BE2C (cell line): Measurements from ENCODE around the gene IFITM1.
"Not testable (repeated sequence)": the region's sequence is repeated elsewhere in the genome, so short reads cannot be mapped to it uniquely, and the experiment has no call there.

Source experiments
- DNase-seq: peaks from one replicate; pipeline ENCODE4 v3.0.0-alpha.2; 2020
- H3K27me3 ChIP-seq: fragments of 250-450 bp; sonication (Bioruptor Pico); 2 replicates; pipeline ENCODE4 v1.5.1; 2020; ENCODE audit warnings: mild to moderate bottlenecking
- H3K36me3 ChIP-seq: fragments of 250-450 bp; sonication (Bioruptor Pico); 2 replicates; pipeline ENCODE4 v1.5.1; 2020; ENCODE audit warnings: mild to moderate bottlenecking
- H3K4me1 ChIP-seq: fragments of 250-450 bp; sonication (Bioruptor Pico); 2 replicates; pipeline ENCODE4 v1.5.1; 2020
- H3K4me3 ChIP-seq: 2 replicates; pipeline ENCODE4 v1.5.1; 2011; ENCODE audit warnings: low read depth, low read length
- H3K9me3 ChIP-seq: fragments of 250-450 bp; sonication (Bioruptor Pico); 2 replicates; pipeline ENCODE4 v1.5.1; 2020
- TF ChIP-seq, protein P1 (sequence below): IDR thresholded peaks from 2 replicates; pipeline ENCODE4 v1.5.1; 2012; ENCODE audit warnings: mild to moderate bottlenecking, low read depth, low read length

IFITM1 gene

DNA sequence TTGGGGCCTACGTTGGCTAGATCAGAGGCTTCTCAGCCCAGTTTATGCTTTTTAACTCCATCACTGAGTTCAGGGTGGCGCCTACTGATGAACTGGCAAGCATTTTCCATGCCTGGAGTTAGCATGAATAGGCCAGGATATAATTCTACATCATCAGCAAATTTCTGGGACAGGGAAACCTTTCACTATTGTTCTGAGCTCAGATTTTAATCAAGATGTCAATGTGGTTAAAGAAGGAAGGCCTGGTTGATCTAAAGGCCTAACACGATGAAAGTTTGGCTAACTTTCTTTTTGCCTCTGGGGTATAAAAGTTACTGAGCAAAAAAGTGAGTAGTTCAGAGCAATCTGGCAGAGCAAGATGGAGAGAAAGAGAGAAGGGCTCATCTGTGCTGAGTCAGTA lies 28.5 kb downstream of the IFITM1 start:
- Histone ChIP-seq H3K9me3 (no peaks in the 10 kb centered on the region), H3K4me1 (no peaks in the 10 kb centered on the region), H3K36me3 (no peaks in the 10 kb centered on the region), H3K27me3 (no peaks in the 10 kb centered on the region), H3K4me3 (no peak overlapping the region)
- DNase-seq, result no peak
- TF ChIP-seq, protein P1, sequence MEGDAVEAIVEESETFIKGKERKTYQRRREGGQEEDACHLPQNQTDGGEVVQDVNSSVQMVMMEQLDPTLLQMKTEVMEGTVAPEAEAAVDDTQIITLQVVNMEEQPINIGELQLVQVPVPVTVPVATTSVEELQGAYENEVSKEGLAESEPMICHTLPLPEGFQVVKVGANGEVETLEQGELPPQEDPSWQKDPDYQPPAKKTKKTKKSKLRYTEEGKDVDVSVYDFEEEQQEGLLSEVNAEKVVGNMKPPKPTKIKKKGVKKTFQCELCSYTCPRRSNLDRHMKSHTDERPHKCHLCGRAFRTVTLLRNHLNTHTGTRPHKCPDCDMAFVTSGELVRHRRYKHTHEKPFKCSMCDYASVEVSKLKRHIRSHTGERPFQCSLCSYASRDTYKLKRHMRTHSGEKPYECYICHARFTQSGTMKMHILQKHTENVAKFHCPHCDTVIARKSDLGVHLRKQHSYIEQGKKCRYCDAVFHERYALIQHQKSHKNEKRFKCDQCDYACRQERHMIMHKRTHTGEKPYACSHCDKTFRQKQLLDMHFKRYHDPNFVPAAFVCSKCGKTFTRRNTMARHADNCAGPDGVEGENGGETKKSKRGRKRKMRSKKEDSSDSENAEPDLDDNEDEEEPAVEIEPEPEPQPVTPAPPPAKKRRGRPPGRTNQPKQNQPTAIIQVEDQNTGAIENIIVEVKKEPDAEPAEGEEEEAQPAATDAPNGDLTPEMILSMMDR, result no peak

DNA sequence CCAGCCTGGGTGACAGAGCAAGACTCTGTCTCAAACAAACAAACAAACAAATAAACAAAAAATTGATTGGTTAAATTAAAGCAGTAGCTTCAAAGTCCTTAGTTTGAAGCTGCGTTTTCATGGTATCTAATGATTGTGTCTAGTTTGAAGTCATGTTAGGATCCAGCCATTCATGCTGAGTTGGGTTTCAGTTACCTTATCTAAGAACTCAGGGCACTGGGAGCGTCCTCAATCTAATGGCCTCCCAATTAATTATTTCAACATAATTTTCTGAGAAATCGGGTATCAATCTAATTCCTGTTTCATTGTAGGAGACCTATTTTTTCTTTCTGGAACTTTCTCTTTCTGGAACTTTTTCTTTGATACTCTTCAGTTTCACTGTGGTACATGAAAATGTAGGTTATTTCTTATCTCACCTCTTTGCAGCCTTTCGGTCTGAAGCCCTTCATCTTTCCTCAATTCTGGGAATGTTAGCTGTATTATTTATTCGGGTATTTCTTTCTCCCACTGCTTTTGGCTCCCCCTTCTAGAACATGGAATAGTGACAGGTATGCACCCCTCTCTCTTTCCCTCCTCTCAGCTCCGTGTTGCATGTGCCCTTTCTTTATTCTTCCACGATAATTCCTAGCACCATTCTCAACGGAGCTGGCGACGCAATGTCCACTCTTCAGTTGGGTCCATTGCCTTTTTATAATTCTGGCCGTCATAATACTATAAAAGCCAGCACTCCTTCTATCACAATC lies 31.2 kb downstream of the IFITM1 start:
- TF ChIP-seq, protein P1, result no peak
- no peaks in the 10 kb centered on the region for H3K36me3 ChIP-seq
- no peak for DNase-seq
- no peaks in the 10 kb centered on the region for H3K27me3 ChIP-seq
- no peaks in the 10 kb centered on the region for H3K9me3 ChIP-seq
- H3K4me1 ChIP-seq, result no peaks in the 10 kb centered on the region
- H3K4me3 ChIP-seq, result no peak overlapping the region

DNA sequence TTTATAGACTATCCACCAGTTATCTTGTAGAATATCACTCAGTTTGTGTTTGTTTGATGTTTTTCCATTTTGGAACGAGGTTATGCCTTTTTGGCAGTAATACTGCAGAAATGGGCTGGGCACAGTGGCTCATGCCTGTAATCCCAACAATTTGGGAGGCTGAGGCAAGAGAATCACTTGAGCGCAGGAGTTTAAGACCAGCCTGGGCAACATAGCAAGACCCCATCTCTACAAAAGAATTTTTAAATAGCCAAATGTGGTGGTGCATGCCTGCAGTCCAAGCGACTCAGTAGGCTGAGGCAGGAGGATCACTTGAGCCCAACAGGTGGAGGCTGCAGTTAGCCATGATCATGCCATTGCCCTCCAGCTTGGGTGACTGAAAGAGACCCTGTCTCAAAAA lies 32.7 kb downstream of the IFITM1 start:
- H3K27me3 ChIP-seq, result no peaks in the 10 kb centered on the region
- H3K4me3 ChIP-seq, result no peak overlapping the region
- TF ChIP-seq, protein P1, result no peak
- DNase-seq, result no peak
- no peaks in the 10 kb centered on the region for H3K9me3 ChIP-seq
- no peaks in the 10 kb centered on the region for H3K36me3 ChIP-seq
- H3K4me1 ChIP-seq, result no peaks in the 10 kb centered on the region

DNA sequence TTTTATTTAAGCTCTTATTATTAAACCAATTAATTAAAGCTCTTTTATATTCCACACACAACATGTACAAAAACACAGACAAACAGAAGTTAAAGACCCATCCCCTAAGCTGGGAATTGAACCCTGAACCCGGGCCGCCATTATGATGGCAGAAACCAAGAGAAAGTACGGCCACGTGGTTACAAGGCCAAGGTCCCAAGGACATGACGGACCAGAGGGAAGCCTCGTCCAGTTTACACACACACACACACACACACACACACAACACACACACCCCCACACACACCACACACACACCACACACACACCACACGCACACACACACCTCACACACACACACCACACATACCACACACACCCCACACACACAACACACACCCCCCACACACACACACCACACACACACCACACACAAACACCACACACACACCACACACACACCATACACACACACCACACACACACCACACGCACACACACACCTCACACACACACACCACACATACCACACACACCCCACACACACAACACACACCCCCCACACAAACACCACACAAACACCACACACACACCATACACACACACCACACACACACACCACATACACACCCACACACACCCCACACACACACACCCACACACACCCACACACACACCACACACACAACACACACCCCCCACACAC lies 35.6 kb downstream of the IFITM1 start:
- DNase-seq, H3K4me1 ChIP-seq, H3K9me3 ChIP-seq, H3K27me3 ChIP-seq, H3K4me3 ChIP-seq, H3K36me3 ChIP-seq: not testable (repeated sequence)

DNA sequence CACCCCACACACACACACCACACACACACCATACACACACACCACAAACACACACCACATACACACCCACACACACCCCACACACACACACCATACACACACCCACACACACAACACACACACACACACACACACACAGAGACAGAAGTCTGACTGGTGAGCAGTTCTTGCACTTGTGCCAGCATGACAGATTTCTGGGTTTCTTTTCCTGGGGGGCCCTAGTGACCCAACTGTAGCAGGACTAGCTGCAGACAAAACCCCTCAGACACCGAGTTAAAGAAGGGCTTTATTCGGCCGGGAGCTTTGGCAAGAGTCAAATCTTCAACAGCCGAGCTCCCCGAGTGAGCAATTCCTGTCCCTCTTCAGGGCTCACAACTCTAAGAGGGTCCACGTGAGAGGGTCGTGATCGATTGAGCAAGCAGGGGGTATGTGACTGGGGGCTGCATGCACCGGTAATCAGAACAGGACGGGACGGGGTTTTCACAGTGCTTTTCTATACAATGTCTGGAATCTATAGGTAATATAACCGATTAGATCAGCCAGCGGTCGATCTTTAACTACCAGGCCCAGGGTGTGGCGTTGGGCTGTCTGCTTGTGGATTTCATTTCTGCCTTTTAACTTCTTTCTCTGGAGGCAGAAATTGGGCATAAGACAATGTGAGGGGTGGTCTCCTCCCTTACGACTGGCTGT lies 36.3 kb downstream of the IFITM1 start:
- not testable (repeated sequence) for H3K4me1 ChIP-seq

DNA sequence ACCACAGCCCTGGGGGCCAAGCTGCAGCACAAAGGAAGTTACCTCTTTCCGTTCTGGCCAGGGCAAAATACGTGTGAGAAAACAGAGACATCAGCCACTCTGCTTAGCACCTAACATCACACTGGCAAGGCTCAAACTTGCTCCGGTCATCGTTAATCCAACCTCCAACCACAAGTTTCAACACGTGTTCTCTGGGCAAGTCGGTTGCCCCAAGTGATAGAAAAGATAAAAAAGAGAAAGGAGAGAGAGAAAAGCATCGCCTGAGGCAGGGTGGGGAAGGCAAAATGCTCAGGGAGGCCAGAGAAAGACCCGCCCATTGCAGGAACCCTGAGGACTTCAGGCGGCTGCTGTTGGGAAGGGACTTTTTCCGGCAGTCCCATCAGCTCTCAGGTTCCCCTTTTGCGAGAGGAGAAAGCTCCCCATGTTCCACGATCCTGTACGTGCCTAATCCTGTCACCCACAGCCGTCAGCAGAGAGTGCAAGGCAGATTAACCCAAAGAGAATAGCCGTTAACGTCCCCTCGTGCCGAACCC lies 36.9 kb downstream of the IFITM1 start:
- no peak overlapping the region for H3K4me3 ChIP-seq
- no peaks in the 10 kb centered on the region for H3K9me3 ChIP-seq
- no peaks in the 10 kb centered on the region for H3K4me1 ChIP-seq
- H3K27me3 ChIP-seq, result no peaks in the 10 kb centered on the region
- no peaks in the 10 kb centered on the region for H3K36me3 ChIP-seq
- TF ChIP-seq, protein P1, result no peak
- no peak for DNase-seq

More for the DNA sequence above, 36.3 kb downstream of the IFITM1 start:
- H3K4me3 ChIP-seq, H3K9me3 ChIP-seq, H3K27me3 ChIP-seq, H3K36me3 ChIP-seq, DNase-seq: not testable (repeated sequence)

DNA sequence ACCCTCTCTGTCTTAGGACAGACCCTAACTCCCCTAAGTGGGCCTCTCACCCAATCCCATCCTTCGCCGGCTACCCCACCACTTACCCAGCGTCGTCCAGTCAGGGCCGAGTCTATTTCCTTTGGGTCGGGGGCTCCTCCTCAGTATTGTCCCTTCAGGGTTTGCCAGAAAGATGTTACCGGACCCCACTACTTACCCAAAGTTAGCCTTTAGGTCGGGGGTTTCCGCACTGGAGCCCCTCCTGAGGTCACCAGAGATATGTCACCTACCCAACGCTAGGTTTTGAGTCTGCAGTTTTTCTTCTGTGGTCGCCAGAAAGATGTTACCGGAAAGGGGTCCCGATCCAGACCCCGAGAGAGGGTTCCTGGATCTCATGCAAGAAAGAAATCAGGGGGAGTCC lies 37.6 kb downstream of the IFITM1 start:
- no peaks in the 10 kb centered on the region for H3K27me3 ChIP-seq
- no peak for DNase-seq
- H3K9me3 ChIP-seq, result no peaks in the 10 kb centered on the region
- no peak overlapping the region for H3K4me3 ChIP-seq
- no peaks in the 10 kb centered on the region for H3K36me3 ChIP-seq
- TF ChIP-seq, protein P1, result no peak
- no peaks in the 10 kb centered on the region for H3K4me1 ChIP-seq
